ENCODE results near the gene METTL1.
"Not testable (repeated sequence)": the region's sequence is repeated elsewhere in the genome, so short reads cannot be mapped to it uniquely, and the experiment has no call there.

The METTL1 gene

GRCh38 chr12:57771873-57772428 is at the start of gene METTL1:
METTL1 (minus strand) TSS chr12:57772105; CDS start chr12:57772083, 22 bp downstream.
- peak; percentile 95 for DNase-seq (ENCODE audit: low read depth)

GRCh38 chr12:57821015-57821414 is 49.1 kb upstream of the METTL1 start:
- DNase-seq (ENCODE audit: low read depth), result not testable (repeated sequence)

DNA sequence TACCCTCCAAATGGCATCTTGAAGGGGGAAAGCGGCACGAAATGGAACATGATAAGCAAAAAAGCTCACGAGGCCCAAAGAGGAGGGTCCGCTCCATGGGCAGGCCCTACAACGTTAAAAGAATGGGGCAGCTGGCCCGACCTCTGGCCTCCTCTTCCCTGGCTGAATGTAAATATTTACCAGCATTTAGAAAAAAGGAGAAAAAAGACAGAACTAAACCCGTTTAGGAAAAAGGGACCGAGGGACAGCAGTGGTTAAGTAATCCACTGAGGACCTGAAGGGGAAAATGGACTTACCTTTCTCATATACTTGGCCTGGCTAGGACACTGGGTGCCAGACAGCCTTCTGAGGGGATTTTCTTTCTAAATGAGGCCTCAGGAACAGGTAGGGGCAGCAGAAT is 48.2 kb upstream of the METTL1 start:
- not testable (repeated sequence) for DNase-seq (ENCODE audit: low read depth)

GRCh38 chr12:57817990-57818331 is 46.1 kb upstream of the METTL1 start:
- not testable (repeated sequence) for DNase-seq (ENCODE audit: low read depth)

- DNase-seq (ENCODE audit: low read depth), result no peak
Observed at GRCh38 chr12:57817261-57817989, 45.5 kb upstream of the METTL1 start.

- no peak for DNase-seq (ENCODE audit: low read depth)
Observed at GRCh38 chr12:57816855-57817151, 44.9 kb upstream of the METTL1 start.

DNA sequence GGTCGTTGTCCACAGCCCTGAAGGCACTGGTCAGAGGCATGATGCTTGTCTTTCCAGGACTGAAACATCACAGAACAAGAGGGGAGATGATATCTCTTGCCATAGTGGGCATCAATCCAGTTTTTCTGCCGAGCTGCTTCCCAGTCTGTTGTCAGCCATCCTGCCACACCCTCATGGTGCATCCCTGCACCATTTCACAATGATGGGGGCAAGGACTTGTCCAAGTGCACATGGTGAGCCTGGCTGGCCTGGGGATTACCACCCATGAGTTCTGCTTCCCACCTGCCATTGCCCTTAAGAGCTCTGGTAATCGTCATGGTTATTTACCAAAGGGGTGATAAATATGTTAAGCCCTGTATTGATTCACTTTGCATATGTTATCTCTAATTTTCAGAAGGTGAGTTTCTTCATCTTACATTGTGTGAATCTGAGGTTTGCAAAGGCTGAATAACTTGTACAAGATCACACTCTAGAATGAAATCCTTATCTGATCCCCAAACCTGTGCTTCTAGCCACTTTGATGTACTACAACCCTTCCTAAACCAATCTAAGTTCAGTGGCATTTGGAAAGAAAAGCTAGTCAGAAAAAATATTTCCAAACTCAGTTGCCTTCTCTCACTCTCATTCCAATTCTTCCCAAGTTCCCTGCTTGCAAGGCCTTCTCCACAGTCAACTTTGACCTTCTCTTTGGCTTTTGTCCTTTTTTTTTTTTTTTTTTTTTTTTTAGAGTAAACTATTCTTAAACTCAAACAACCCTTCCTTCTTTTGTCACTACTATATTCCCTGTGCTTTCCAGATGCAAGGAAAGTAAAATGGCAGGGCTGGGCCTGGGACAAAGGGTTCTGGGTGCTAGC is 44.3 kb upstream of the METTL1 start:
- no peak for DNase-seq (ENCODE audit: low read depth)

- DNase-seq (ENCODE audit: low read depth), result no peak
Observed at GRCh38 chr12:57815177-57816000, 43.5 kb upstream of the METTL1 start.

DNA sequence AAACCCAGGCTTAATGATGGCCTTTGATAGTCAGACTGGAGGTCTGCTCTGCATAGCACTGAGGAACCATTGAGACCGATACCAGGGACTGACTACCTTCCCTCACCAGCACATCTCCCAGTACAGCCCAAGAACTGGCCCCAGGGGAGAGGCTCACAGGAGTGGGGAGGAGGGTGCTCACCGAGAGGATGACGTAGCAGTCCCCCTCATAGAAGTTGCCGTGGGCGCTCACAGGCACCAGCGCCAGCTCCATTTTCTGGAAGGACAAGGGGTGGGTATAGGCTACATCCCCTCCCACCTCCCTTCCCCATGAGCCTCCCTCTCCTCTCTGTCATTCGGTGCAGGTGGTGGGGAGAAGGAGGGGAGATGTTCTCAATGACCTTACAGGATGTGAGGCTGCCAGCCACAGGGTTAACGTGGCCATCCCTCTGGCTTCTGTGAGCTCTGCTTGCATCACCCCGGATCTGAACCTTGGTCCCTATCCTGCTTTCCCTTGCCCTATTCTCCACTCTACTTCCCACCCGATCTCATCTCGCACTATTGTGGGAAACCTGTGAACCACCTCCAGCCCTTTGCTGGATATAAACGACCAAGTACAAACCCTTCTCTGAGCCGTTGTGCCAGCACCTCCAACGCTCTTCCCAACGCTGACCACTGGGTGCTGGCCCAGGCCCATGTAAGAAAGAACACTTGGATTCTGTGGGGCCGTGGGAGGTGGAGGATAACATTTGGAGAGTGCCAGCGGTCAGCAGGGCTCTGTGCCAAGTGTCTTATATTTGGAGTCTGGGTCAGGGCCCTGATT is 42.3 kb upstream of the METTL1 start:
- DNase-seq (ENCODE audit: low read depth), result no peak

DNA sequence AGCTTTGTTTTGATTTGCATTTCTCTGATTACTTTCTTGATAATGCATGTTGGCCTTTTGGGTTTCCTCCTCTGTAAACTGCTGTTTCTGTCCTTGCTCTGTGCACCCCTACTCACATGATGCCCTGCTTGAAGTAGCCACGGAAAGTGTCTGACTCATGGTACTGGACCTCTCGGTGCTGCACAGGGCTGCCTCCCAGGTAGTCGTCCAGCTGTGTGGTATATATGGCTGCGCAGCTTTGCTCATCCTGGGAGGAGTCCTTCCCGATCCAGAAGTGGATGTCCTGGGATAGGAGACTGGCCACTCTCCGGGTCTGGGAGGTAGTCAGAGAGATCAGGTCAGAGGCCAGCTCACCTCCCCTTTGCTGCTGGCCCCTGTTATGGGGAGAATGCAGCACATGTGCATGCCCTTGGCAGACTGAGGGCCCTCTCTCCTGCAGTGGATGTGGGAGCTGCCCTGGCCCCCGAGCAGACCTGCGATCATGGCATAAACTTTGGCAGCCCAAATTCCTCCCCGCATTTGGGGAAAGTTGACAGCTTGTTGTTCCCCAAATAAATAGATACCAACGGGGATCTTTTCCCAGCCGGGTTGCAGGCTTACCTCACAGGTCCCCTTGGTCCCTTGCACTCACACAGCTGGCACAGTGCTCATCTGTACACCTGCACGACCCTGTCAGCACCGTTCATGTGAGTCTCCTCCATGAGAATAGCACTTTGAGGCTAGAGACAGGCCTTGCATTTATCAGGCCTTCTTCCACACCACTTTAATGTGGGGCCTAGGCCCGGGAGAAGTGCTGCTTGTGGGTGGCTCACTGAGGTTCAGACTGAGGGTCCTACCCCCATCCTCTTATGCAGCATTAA is 41.4 kb upstream of the METTL1 start:
- no peak for DNase-seq (ENCODE audit: low read depth)

DNA sequence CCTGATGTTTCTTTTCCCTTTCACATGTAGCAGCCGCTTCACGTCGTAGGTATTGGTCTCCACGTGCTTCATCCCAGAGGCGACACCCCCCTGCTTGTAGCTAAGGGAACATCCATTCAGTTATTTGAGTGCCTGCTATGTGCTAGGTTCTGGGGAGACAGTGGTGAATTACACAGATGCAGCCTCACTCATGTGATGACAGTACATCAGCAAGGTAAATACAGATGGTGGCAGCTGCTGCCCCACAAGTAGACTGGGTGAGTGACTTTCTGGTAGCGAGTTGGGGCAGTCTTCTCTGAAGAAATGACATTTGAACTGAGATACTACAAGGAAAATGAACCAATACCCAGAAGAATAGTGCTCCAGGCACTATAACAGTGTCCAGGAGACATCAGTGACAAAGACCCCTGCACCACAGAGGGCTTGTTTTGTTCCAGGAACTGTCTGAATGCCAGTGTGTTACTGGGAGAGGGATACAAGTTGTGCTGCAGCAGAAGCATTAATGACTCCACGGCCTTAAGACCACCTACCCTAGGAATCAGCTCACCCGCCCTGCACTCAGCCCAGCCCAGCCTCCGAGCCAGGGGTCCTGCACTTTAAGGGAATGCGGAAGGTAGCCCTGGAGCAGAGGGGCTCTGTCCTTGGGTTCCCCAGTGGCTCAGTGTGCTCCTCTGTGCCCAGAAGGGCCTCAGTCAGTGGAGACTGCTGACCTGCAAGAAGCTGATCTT is 39.3 kb upstream of the METTL1 start:
- DNase-seq (ENCODE audit: low read depth), result no peak

DNA sequence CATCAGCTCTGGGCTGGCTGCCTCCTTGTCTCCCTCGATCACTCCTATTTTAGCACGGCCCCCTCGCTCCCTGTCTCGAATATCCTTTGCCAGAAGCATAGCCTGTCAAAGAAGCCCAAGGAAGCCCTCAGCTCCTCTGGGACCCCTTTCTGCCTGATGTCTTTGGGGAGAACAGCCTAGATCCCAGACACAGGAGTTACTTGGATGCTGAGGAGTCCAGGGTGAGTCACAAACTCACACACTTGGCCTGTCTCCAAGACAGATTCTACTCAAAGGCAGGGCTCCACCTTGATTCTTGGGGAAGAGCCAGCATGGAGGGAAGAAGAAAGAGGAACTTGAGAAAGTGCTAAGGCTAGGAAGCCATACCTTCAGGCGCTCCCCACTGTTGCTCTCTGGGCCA is 38.5 kb upstream of the METTL1 start:
- DNase-seq (ENCODE audit: low read depth), result no peak

DNA sequence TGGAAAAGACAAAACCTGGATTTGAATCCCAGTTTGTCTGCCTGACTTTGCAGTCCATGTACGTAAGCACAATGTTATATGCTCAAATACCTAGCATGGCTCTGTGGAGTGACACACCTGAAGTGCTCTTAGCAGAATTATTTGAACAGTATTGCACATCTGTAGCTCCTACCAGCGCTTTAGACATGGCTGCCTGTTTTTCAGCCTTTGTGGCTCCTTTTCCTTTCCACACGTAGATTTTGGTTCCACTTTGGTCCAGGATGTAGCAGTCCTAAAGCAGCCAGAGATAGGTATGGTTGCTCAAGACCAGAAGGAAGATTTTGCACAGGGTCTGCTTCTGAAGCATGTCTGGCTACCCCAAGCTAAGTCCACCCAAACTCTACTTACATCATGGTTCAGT is 37.5 kb upstream of the METTL1 start:
- DNase-seq (ENCODE audit: low read depth), result no peak

DNA sequence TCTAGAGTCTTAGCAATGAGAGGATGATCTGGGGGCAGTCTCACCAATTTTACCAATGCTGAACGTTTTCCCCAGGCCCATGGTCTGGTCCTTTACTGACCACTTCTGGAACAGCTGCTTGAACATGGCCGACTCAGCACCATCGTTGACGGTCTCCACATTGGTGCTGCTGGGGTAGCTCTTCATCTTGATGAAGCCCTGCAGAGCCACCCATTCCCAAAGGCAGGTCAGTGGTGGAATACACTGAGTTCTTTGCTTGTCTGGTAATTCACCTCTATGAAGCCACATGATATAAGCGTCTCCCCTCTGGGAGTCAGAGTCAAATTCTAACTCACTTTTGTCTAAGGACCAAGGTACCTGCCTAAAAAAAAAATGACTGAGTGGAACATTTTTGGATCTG is 36.4 kb upstream of the METTL1 start:
- DNase-seq (ENCODE audit: low read depth), result no peak

GRCh38 chr12:57807285-57807684 is 35.4 kb upstream of the METTL1 start:
- DNase-seq (ENCODE audit: low read depth), result no peak

- DNase-seq (ENCODE audit: low read depth), result no peak
Observed at GRCh38 chr12:57806677-57807076, 34.8 kb upstream of the METTL1 start.

- DNase-seq (ENCODE audit: low read depth), result no peak
Observed at GRCh38 chr12:57803319-57803893, 31.5 kb upstream of the METTL1 start.

DNA sequence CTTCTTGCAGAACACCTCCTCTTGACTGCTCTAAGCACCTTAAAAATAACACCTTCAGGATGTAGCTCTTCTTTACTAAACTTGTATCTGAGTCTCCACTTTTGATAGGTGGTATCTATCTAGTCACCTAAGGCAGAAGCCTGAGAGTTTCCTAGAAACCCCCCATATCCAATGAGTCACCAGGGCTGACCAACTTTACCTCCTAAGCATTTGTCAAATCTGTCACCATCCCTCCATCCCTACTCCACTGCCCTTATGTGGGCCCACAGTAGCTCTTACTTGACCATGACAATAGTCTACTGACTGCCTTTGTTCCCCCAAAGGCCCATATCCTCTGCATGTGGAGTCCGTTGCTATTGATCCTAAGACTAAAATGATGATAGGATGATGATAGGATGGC is 30.7 kb upstream of the METTL1 start:
- no peak for DNase-seq (ENCODE audit: low read depth)

- DNase-seq (ENCODE audit: low read depth), result no peak
Observed at GRCh38 chr12:57800965-57801364, 29.1 kb upstream of the METTL1 start.

DNA sequence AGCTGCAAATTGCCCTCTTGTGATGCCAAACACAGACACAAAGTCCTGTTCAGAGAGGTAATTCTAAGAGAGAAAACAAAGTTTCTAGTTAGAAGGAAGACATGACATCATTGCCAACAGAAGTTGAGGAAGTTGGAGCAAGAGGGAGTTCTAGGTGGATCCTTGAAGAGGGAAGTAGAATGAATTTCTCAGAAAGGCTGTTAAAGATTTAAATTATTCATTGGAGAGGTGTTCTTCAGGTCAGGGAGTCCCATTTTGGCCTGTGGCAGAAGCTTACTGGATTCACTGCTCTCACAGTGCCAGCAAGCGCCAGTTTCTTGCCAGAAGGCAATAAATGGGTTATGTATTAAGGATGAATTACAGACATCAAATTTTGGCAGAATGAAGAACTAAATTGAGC is 26.0 kb upstream of the METTL1 start:
- no peak for DNase-seq (ENCODE audit: low read depth)

Data from stromal cell of bone marrow (primary cell).